K562 (cell line): ENCODE data around the gene PNRC2. TPM values are rescaled to one million over a fixed set of nuclear protein-coding genes. Genes with fewer than 3 reads are reported as not detected.

ENCODE experiments used
- BACH1 ChIP-seq: fragments of 200-800 bp; sonication (Bioruptor generic); IDR thresholded peaks from 2 replicates; pipeline ENCODE4 v1.6.1; 2016; ENCODE audit warnings: missing genetic modification characterization, missing compliant biosample characterization
- E2F8 ChIP-seq: fragments of 450-650 bp; IDR thresholded peaks from 2 replicates; pipeline ENCODE4 v1.7.1; 2018; ENCODE audit warnings: mild to moderate bottlenecking, low read depth; ENCODE audit not compliant: partially characterized antibody
- ELF2 ChIP-seq: fragments of 250-450 bp; sonication (Bioruptor Pico); IDR thresholded peaks from 2 replicates; pipeline ENCODE4 v1.5.0; 2021; ENCODE audit warnings: mild to moderate bottlenecking
- HMGN3 ChIP-seq: IDR thresholded peaks from 2 replicates; pipeline ENCODE4 v1.6.1; 2011; ENCODE audit warnings: borderline replicate concordance, low read depth, mild to moderate bottlenecking, mixed read lengths, low read length; ENCODE audit not compliant: insufficient read length; ENCODE audit errors: extremely low read depth
- HNRNPK ChIP-seq: fragments of 200-400 bp; formaldehyde crosslinking; IDR thresholded peaks from one replicate; pipeline ENCODE4 v1.6.1; 2018; ENCODE audit warnings: mild to moderate bottlenecking, low read depth, low read length; ENCODE audit not compliant: poor library complexity, severe bottlenecking
- ILF3 ChIP-seq: fragments of 450-650 bp; IDR thresholded peaks from 2 replicates; pipeline ENCODE4 v1.6.1; 2018; ENCODE audit warnings: antibody characterized with exemption, mild to moderate bottlenecking, moderate library complexity, borderline replicate concordance
- IRF1 ChIP-seq: sonication (generic); formaldehyde crosslinking; IDR thresholded peaks from 2 replicates; pipeline ENCODE4 v1.8.0; 2022; ENCODE audit warnings: missing genetic modification reagents, mild to moderate bottlenecking, borderline replicate concordance
- JUN ChIP-seq, 2 experiments: sonication (generic) in 1 of 2; formaldehyde crosslinking in 1 of 2; IDR thresholded peaks; 2 replicates each; pipeline versions ENCODE4 v1.6.1 to v1.8.0; 2012 to 2022; ENCODE audit warnings: borderline replicate concordance in 2 of 2, mild to moderate bottlenecking in 2 of 2, improper control_type of control experiment in 1 of 2, low read depth in 1 of 2, low read length in 1 of 2, missing genetic modification reagents in 1 of 2
- KAT8 ChIP-seq: fragments of 450-650 bp; IDR thresholded peaks from 2 replicates; pipeline ENCODE4 v1.6.1; 2016; ENCODE audit warnings: low read depth, mild to moderate bottlenecking
- MBD2 ChIP-seq: sonication (generic); IDR thresholded peaks from 2 replicates; pipeline ENCODE4 v1.6.1; 2016; ENCODE audit warnings: low read depth, borderline replicate concordance
- MECOM ChIP-seq: fragments of 250-450 bp; sonication (Bioruptor Pico); IDR thresholded peaks from 2 replicates; pipeline ENCODE4 v1.8.0; 2022; ENCODE audit warnings: inconsistent platforms
- RFX5 ChIP-seq: IDR thresholded peaks from 2 replicates; pipeline ENCODE4 v1.6.1; 2011; ENCODE audit warnings: low read depth, mild to moderate bottlenecking, improper control_type of control experiment, low read length
- SIN3A ChIP-seq, 2 experiments: fragments of 150-350 bp in 1 of 2; IDR thresholded peaks; 2 replicates each; pipeline ENCODE4 v1.6.1; 2011 to 2016; ENCODE audit warnings: borderline replicate concordance in 2 of 2, low read depth in 2 of 2, low read length in 2 of 2, mild to moderate bottlenecking in 2 of 2, moderate library complexity in 2 of 2; ENCODE audit not compliant: control insufficient read depth in 1 of 2
- SRF ChIP-seq, 2 experiments: fragments of 250-450, 450-650 bp in 1 of 2; sonication (Bioruptor Pico) in 1 of 2; sonication (generic) in 1 of 2; formaldehyde crosslinking; IDR thresholded peaks; 2 replicates each; pipeline versions ENCODE4 v1.5.0 to v1.5.1; 2020 to 2022; ENCODE audit warnings: mild to moderate bottlenecking in 1 of 2, missing genetic modification reagents in 1 of 2
- SRSF9 ChIP-seq: fragments of 200-400 bp; formaldehyde crosslinking; IDR thresholded peaks from 2 replicates; pipeline ENCODE4 v1.6.1; 2017; ENCODE audit warnings: low read depth, low read length, borderline replicate concordance
- THRB ChIP-seq: fragments of 450-650 bp; formaldehyde crosslinking; conservative IDR thresholded peaks from 2 replicates; pipeline ENCODE4 v1.4.0; 2022; ENCODE audit warnings: mild to moderate bottlenecking, missing genetic modification characterization
- ZEB2 ChIP-seq: fragments of 450-650 bp; IDR thresholded peaks from 2 replicates; pipeline ENCODE4 v1.6.1; 2016
- ZFP91 ChIP-seq: sonication (generic); formaldehyde crosslinking; IDR thresholded peaks from 2 replicates; pipeline ENCODE4 v1.8.0; 2022; ENCODE audit warnings: mild to moderate bottlenecking, missing genetic modification reagents
- ZFPM2 ChIP-seq: fragments of 250-450 bp; sonication (Bioruptor Pico); IDR thresholded peaks from 2 replicates; pipeline ENCODE4 v1.5.1; 2022; ENCODE audit warnings: mild to moderate bottlenecking
- ZNF324 ChIP-seq: fragments of 250-450 bp; sonication (Bioruptor Pico); IDR thresholded peaks from 2 replicates; pipeline ENCODE4 v1.4.0; 2020; ENCODE audit warnings: mild to moderate bottlenecking
- ZSCAN29 ChIP-seq: fragments of 450-650 bp; IDR thresholded peaks from 2 replicates; pipeline ENCODE4 v1.6.1; 2017
- polyA plus RNA-seq, 8 experiments: library from polyadenylated mRNA; depleted of rRNA in 4 of 8; stranded (reverse) in 5 of 8; unstranded in 3 of 8; fragments of >200 nt; fragmentation: Nextera tagmentation in 2 of 8; fragmentation: Illumina TruSeq in 1 of 8; extraction: Ambion mirVana in 2 of 8; extraction: Trizol in 1 of 8; gene quantifications; 2 replicates each; pipeline versions ENCODE4 v1.2.1 to v1.2.3, GENCODE V29; 2011 to 2014; ENCODE audit warnings: inconsistent platforms in 1 of 8, missing spikeins in 1 of 8
- total RNA-seq, 7 experiments: library from RNA; depleted of rRNA in 6 of 7; stranded (reverse); fragments of >200 nt in 6 of 7; fragmentation: Illumina TruSeq in 2 of 7; extraction: Trizol in 2 of 7; gene quantifications; 2 replicates each; pipeline versions ENCODE4 v1.2.1 to v1.2.3, GENCODE V29; 2011 to 2021; ENCODE audit warnings: low replicate concordance in 1 of 7

Gene PNRC2
- total and polyA plus RNA-seq, 9 of the 15 experiments (the other 6 are each of a cell fraction or from before 2014, with no cell fraction given), result 127 to 303 (median 203) TPM

- TF ChIP-seq E2F8 (peak; percentile 38), SIN3A (IDR thresholded peaks at IDR 0.05; ENCODE audit: borderline replicate concordance in 2 of 2, control insufficient read depth in 1 of 2, low read depth in 2 of 2, low read length in 2 of 2) (peak in 1 of 2 experiments; percentile 51; a peak in 1 of 4 replicates), SRSF9 (no peak), BACH1 (no peak), KAT8 (0 out of 2 replicates have a peak, but pooled peaks have one; percentile 22), HNRNPK (no peak), IRF1 (0 out of 2 replicates have a peak, but pooled peaks have one; percentile 14), HMGN3 (no peak), RFX5 (no peak; the same call in 1 of the 2 replicates), ZSCAN29 (peak; percentile 50; the same call in 1 of the 2 replicates), ZNF324 (CRISPR knock-in tag) (0 out of 2 replicates have a peak, but pooled peaks have one; percentile 2), JUN (IDR thresholded peaks at IDR 0.05; ENCODE audit: borderline replicate concordance, low read depth, low read length) (no peak), JUN (CRISPR knock-in tag; IDR thresholded peaks at IDR 0.05; ENCODE audit: borderline replicate concordance) (no peak), ELF2 (CRISPR knock-in tag) (no peak), MBD2 (no peak), THRB (CRISPR knock-in tag) (no peak), ILF3 (peak; percentile 73; the same call in 1 of the 2 replicates), MECOM (no peak), ZEB2 (no peak), SRF (CRISPR knock-in tag; IDR thresholded peaks at IDR 0.05) (no peak), ZFPM2 (CRISPR knock-in tag) (no peak), ZFP91 (no peak)
Measured at GRCh38 chr1:23960291-23961020, 828 bp downstream of the PNRC2 start (continued).
